Daoy (cell line): ENCODE results near the gene PELI1. TPM values are rescaled to one million over a fixed set of nuclear protein-coding genes. Genes with fewer than 3 reads are reported as not detected.
A peak's percentile ranks its signal among the peaks of the same experiment; 100 is the strongest.
"Not testable (repeated sequence)": the region's sequence is repeated elsewhere in the genome, so short reads cannot be mapped to it uniquely, and the experiment has no call there.

Experiments
- DNase-seq: peaks from one replicate; pipeline ENCODE4 v3.0.0-alpha.2; 2015; ENCODE audit warnings: low read depth
- total RNA-seq: library from RNA; depleted of rRNA; stranded (reverse); fragments of >200 nt; shearing (Covaris generic); gene quantifications from 2 replicates; pipeline ENCODE4 v1.2.3, GENCODE V29; 2014

The PELI1 gene
- total RNA-seq, 1 experiment from 2014 or later: 7.1 TPM

DNA sequence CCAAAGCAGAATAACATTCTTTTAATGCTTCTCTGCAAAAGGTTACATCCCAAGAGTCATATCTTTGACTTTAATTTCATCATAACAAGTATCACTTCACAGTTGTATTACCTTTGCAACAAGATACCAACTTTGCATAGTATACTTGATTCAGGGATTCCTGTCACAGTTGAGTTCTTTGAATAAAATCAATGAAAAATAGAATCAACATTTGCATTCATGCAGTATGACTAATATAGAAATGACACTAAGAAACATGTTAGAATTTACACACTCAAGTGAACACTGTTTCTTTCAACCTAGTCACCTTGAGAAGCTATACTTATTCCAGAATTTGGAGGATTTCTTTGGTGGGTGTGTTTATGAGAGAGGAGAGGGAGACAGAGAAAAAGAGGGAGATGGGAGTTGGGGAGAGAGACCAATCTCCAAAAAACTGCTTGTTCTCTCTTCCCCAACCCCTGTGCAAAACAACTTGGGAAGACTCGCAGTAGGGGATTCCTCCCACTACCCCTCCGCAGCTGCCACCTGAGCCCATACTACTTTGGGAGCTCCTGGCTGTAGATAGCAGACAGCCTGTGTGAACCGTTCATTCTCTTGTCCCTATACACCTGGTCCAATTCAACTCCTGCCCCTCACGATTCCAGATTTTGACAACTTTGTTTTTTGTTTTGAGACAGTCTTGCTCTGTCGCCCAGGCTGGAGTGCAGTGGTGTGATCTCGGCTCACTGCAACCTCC is 57.7 kb downstream of the PELI1 start:
- no peak for DNase-seq

DNA sequence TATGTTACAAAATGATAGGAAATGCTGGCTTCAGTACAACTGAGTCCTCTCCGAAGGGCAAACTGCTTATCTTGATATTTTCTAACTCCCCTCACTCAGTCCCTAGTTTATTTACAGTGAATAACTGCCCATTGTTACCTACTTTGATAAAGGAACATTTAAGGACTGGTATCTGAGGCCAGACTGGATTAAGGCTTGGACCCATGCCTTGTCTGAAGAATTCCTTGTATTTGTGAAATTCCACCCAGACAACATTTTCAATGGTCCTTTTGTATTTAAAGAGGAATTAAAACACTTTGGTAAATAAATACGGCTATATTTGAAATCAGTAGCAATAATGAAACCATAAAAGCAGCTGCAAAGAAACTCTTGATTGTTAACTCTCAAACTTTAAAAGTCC is 58.3 kb downstream of the PELI1 start:
- no peak for DNase-seq

DNA sequence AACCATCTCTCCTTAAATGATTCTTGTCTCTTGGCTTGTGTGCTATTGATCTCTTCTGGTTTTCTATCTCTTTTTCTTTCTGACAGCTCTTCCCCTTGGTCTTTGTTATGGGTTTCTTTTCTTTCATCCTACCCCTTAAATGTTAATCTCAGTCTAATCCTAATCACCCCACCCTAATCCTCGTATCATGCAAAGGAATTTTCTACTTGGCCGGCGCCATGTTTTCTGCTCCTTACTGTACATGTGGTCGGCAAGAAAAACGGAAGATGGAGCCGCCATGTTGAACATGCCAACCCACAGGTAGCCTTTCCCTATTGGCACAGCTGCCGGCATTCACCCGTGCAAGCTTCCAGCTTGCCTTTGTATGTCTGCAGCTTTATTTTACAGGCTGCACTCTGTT is 63.2 kb downstream of the PELI1 start:
- DNase-seq: no peak

DNA sequence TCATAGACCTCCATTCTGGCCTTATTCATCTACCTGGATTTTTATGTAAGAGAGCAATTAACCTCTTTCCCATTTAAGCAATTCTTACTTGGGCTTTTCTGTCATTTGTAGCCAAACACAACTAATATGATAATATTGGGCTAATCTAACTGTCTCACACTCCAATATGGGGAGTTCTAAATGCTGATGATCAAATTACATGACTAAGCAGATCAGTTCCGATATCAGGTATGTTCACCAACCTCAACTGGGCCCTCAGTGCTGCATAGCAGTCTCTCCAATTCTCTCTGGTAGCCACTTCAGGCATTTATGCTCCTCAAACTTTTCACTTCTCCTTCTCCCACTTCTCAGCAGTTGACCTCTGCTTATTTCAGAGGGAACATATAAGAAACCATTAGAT is 64.0 kb downstream of the PELI1 start:
- no peak for DNase-seq

DNA sequence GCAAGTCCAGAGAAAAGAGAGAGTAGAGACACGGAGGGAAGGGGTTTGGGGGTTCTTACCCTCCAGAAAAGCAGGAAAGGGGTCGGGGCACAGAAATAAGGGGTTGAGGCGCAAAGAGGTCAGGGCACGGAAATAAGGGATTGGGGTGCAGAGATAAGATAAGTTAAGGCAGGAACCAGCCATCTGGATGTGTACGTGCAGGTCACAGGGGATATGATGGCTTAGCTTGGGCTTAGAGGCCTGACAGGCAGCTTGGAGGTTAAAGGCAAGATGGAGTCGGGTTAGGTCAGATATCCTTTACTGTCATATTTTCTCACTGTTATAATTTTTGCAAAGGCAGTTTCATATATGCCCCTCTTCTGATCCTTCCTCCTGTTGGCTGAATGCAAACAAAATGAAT is 64.5 kb downstream of the PELI1 start:
- DNase-seq: not testable (repeated sequence)

DNA sequence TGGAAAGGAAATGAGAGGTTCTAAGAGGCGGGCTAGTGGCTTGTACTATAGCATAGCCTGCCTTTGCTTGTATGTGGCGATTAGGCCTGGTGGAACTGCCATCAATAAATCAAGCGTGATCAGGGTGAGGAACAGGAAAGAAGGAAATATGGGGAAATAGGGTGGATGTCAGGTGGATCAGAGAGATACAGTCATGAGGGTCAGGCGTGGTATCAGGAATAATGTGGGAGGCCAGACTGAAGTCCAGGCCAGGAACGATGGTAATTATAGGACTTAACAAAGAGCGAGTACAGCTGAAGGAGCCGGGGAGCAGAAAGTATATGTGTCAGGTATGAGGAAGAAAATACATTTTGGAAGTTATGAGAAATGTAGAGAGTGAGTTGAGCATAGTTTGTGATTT is 67.4 kb downstream of the PELI1 start:
- DNase-seq: not testable (repeated sequence)

DNA sequence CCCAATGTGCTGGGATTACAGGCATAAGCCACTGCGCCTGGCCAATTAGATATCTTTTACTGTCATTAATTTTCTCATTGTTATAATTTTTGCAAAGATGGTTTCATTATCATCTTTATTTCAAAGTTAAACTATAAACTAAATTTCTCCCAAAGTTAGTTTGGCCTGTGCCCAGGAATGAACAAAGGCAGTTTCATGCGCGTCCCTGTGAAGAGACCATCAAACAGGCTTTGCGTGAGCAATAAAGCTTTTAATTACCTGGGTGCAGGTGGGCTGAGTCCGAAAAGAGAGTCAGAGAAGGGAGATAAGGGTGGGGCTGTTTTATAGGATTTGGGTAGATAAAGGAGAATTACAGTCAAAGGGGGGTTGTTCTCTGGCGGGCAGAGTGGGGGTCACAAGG is 69.6 kb downstream of the PELI1 start:
- not testable (repeated sequence) for DNase-seq

DNA sequence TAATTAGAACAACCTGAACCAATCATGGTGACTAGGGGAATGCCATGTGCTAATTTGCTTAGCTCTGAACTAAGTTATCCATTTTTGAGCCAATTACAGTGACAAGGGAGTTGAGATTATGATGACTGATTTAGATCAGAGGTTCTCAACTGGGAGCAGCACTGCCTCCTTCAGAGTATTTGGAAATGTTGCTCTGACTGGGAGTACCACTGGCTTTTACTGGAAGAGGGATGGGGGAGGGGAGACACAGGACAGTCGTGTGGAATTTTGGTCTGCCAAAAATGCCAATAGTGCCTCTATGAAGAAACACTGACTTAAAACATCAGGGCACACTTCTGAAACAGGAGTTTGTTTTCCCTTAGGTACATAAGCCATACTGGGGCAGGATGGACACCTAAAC is 76.9 kb downstream of the PELI1 start:
- no peak for DNase-seq

DNA sequence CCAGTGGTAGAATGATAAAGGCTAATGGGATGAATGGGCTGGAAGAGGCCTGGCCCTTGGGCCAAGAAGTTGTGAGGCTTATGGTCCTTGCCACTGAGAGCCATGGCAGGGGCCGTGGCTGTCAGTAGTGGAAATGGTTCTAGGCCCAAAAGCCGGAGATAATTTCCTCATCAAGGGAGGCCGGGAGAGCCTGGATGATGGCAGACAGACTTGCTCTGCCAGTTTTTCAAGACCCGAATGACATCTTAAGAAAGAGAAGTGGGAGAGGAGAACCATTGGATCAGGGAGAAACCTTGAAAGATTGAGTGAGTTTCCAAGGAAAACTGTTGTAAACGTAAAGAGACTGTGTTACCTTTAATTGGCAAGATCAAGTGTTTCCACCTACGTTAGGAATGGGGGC is 78.7 kb downstream of the PELI1 start:
- no peak for DNase-seq

DNA sequence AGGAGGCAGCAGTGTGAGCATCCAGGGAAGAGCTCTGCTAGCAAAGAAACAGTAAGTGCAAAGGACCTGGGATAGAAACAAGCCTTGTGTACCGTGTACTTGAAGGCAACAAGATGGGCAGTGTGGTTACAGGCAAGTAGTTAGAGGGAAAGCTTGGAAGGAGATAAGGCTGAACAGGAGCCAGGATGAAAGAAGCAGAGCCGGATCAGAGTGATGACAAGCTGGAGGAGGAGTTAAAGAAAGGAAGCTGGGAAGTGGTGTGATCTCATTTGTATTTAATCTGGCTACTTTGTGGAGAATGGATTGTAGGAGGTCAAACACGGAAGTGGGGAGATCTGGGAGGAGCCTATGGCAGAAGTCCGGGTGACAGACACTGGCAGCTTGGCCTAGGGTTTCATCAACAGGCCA is 80.3 kb downstream of the PELI1 start:
- peak; percentile 63 for DNase-seq

DNA sequence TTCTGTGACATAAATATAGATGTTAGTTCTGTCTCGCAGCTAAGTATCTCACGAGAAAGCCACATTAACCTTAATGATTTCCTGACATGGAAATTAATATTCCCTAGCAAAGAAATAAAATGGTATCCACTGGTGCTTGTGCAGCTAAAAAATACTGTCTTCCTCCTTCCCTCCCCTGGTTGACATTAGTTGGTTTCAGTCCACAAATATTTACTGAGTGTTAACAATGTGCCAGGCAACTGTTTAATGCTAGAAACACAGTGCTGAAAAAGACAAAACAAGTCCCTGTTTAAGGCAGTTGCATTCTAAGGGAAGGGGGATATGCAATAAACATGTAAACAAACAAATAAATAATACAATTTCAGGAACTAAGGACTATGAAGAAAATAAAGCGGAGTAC is 80.8 kb downstream of the PELI1 start:
- DNase-seq: no peak

DNA sequence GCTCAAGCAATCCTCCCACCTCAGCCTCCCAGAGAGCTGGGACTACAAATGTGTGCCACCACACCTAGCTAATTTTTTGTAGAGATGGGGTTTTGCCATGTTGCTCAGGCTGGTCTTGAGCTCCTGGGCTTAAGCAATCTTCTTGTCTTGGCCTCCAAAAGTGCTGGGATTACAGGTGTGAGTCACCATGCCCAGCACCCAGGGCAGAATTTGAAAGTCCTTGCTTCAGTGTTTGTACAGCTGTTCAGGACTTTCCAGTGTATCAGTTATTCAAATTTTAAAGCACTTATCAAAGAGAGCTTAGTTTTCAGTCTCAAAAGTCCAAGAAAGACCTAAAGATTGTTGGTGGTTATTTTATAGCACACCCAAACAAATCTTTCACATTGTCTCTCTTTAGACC is 81.4 kb downstream of the PELI1 start:
- DNase-seq: peak; percentile 70

DNA sequence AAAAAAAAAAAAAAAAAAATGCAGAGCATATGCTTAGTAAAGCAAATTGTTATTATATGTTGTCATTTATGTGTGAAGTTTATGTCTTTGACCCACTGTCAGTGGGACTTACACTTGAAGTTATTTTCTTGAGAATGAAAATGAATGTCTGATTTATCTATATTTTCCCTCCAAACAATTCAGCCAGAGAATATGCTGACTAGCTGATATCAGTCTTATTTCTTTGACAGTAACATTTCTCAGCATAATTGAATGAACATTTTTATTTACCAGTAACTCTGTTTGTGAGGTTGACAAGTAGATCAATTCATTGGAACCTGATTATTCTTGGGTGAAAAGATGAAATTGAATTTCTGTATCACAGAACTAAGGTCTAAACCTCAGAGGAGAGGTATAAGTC is 85.0 kb downstream of the PELI1 start:
- DNase-seq: no peak

DNA sequence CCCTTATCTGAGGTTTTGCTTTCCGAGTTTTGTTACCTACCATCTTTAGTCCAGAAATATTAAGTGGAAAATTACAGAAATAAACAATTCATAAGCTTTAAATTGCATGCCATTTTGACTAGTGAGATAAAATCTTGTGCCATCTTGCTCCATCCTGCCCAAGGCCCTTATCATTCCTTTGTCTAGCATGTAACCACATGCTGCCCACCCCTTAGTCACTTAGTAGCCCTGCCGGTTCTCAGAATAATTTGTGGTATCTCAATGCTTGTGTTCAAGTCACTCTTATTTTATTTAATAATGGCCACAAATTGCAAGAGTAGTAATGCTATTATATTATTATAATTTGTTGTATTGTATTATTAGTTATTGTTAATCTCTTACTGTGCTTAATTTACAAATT is 88.2 kb downstream of the PELI1 start:
- DNase-seq: peak; percentile 4

DNA sequence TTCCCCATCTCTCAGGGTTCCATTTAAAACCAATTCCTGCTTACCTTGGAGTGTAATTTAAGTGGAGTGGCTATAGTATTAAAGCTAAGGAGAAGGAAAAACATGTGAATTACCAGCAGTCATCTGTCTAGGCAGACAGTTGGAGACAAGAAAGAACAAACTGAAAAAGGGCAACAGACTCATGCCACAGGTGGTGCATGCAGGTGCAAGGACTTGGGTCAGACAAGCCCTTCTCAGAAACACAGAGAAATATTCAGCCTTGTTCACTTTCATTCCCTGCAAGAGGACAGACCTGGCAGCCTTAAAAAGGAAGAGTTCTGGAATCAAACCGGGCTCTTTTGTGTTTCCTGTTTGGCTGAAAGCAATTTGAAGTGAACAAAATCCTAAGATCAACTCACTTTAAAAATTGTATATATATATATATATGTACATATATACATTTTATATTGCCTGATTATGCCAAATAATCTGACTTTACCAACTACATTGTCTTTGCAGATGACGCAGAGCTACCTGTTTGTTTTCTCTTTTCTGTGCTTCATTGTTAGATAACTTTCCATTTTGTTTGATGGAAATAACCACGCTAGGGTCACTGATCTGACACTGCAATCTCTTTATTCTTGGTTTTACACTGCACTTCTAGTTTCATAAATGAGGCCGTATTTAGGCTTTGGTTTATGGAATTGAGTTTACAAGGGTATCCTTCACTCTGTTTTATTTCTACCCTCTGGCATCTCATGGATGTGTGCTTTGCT is 89.9 kb downstream of the PELI1 start:
- DNase-seq: no peak

DNA sequence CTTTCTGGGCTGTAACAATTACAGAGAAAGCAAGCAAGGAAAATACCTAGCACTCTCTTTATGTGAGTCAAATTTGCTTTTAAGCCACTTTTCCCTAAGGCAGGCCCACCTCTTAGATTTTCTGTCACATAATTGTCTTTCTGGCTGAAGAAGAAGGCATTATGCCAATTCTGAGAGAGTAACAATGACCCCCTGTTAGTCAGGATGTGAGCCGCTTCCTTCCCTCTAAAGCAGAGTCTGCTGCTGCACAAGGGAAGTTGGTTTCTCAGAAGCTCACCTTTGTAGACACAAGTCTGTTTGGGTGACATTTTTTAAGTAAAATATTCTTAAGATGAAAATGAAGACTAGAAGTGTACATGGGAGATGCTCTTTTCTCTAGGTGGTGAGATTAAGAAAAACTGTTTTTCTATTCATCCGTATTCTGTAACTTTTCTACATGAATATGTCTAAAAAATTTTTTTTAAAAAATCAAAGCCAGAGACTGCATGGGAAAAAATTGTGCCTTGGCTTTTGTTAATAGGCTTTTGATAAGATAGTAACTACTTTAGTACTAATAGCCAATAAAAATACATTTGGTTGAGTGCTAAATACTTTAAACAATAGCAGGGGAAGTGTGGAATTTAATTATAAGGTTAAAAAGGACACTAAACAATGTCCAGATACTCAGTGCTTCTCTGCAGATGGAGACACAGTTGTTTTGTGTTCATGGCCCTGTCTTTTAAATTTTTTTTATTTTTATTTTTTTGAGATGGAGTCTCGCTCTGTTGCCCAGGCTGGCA is 91.6 kb downstream of the PELI1 start:
- DNase-seq: peak; percentile 10

DNA sequence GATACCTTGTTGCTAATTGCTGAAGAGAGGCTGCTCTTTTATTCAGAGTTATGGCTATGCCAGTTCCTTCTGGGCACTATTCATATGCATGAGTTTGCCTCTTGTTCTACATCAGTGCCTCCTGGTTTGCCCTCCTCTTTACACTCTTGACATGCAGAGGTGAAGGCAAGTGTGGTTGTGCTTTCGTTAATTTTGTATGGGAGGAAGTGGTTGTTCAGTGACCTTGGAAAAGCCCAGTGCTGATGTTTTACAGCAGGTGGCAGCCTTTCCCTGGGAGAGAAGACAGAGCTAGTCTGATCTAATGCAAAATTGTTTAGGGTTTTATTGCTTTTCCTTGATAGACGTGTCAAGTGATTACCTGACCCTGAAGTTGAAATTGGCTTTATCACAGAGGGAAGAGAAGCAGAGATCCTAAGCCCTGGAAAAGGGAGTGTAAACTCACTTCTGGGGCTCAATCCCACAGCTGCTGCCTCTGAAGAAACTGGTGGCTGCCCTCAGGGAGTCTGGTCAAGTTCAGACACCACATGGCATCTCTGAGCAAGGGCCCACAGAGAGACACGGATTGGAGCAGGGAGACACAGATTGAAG is 94.5 kb downstream of the PELI1 start:
- peak; percentile 64 for DNase-seq

DNA sequence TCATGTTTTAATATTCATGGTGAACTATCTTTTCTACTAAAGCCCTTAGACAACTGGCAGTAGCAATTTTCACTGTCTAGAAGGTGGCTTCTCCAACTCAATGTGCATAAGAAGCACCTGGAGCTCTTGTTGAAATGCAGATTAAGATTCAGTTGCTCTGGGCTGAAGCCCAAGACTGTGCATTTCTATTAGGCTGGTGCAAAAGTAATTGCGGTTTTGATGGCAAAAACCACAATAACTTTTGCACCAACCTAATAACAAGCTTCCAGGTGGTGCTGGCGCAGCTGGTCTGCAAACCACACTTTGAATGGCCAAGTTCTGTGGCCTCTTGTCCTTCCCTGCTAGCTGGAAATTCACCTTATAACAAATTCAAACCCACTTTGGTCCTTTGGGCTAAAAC is 98.3 kb downstream of the PELI1 start:
- no peak for DNase-seq
